ENCODE results near the gene RASAL1.

- no peak for TF ChIP-seq CTCF (conservative IDR thresholded peaks at IDR 0.05 in 1 of 2, IDR thresholded peaks at IDR 0.05 in 1 of 2; ENCODE audit: extremely low read depth in 1 of 2, insufficient read depth in 1 of 2, low read depth in 1 of 2, low read length in 2 of 2)
- no peak for TF ChIP-seq EZH2 (IDR thresholded peaks at IDR 0.05; ENCODE audit: borderline replicate concordance, low read length)
Measured at GRCh38 chr12:113056381-113056630, 79.3 kb downstream of the RASAL1 start.
